Activated CD8-positive, alpha-beta memory T cell treated with anti-CD3 and anti-CD28 coated beads for 24 hours (primary cell): ENCODE measurements around the gene ANKH.

Experiments
- DNase-seq: peaks from one replicate; pipeline ENCODE4 v3.0.0-alpha.2; 2020

Gene ANKH

DNA sequence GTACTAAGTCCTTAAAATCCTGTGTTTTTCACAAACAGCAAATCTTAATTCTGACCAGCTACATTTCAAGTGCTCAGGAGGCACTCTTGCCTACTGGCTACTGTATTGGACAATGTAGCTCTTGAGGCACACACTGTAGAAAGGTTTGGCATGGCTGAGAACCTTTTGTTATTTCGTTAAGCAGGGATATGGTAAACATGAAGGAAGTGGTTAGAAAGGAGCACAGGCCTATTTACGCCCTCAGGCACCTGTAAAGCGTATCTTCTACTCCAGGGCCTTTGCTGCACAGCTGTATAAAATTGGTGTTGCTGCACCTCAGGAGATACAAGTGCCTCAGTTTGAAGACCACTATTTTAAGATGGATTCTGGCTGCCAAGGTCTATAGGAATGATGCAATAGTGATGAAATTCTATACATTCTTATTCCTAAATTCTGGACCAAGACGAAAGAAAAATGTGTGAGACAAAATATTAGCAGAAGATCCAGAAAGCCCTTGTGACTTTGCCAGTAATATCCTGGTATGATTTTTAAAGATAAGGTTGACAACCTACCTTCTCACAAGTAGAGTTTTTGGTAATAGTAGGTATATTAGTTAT is 216.3 kb downstream of the ANKH start:
- no peak for DNase-seq
